ENCODE measurements around the gene DNAJA3.

The DNAJA3 gene

DNA sequence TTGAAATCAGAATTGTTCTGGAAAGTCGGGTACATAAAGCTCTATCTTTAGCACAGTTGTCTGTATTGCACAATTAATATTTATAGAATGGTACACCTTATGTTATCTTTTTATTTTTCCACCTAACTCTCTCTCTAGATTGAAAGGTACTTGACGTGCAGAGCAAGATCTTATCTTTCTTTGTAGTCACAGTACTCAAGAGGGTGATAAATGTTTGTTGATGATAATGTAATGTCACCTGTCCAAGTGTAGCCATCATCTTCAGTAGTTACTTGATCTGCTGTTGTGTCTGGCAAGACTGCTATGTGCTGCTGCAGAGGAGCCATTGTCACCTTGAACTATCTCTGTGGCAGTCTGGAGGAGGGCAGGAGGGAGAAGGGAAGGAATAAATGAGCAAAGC, 55.9 kb downstream of the DNAJA3 start:
- DNase-seq, result no peak

GRCh38 chr16:4481963-4482362, 56.3 kb downstream of the DNAJA3 start:
- DNase-seq, result no peak

GRCh38 chr16:4486126-4486893, 60.6 kb downstream of the DNAJA3 start:
- no peak for DNase-seq

DNA sequence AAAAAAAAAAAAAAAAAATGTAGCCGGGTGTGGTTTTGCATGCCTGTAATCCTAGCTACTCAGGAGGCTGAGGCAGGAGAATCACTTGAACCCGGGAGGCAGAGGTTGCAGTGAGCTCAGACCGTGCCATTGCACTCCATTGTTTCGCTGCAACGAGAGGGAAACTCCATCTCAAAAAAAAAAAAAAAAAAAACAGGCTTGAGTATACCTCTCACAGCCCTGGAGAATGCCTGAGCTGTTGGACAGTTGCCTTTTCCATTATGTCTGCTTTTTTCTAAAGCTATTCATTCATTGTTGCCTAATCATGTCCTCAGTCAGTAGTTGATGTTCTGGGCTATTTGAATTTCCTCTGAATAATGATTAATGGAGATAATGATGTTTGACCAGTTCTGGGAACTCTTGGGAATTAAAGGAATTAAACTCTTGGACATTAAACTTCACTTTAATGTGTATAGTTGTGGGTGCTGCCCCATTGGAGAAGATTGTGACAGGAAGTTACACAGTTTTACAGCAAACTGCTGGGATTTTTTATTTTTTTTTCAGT, 62.4 kb downstream of the DNAJA3 start:
- no peak for DNase-seq

- DNase-seq, result no peak
Observed at GRCh38 chr16:4488499-4488967, 62.9 kb downstream of the DNAJA3 start.

GRCh38 chr16:4489030-4489429, 63.4 kb downstream of the DNAJA3 start:
- DNase-seq, result no peak

- no peak for DNase-seq
Observed at GRCh38 chr16:4491898-4492297, 66.2 kb downstream of the DNAJA3 start.

DNA sequence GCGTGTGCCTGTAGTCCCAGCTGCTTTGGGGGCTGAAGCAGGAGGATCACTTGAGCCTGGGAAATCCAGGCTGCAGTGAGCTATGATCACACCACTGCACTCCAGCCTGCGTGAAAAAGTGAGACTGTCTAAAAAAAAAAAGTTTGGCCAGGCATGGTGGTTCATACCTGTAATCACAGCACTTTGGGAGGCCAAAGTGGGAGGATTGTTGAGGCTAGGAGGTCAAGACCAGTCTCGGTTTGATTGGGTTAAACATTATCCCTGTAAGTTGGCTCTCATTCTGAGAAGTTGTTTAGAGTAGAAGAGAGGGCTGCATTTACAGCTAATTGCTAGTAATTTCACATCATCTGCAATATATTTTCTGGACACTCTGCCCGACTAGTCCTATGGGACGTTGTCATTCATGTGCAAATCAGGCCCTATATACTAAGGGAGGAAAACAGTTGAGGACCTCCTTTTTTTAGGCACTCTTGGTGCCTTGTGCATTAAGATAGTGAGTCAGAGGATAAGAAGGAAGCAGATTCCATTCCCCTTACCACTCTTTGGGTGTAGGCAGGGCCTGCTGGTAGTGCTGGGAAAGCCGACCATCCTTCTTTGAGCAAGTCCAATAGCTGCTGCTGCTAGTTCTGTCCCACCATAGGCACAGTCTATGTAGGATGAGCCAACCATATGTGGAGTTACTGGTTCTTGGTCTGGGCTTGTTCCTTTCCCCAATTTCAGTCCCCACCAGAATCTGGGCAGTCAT, 69.2 kb downstream of the DNAJA3 start:
- no peak for DNase-seq

DNA sequence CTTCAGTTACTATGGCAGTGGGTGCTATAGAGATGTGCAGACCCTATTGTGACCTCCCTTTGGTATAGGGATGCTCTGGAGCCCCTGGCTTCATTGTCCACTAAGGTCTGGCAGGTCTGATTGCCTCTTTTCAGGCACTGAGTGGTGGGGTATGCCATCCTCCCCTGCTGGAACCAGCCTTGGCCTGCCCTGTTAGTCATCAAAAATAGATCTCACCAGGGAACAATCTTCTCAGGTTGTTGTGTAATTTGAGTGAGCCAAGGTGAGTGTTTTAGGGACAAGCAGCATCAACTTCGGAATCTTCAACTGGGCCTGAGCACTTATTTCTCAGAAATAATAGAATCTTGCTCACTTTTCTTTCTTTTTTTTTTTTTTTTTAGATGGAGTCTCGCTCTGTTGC, 70.1 kb downstream of the DNAJA3 start:
- no peak for DNase-seq

- no peak for DNase-seq
Observed at GRCh38 chr16:4496305-4496704, 70.6 kb downstream of the DNAJA3 start.

- DNase-seq, result no peak
Observed at GRCh38 chr16:4498546-4499195, 73.0 kb downstream of the DNAJA3 start.

DNA sequence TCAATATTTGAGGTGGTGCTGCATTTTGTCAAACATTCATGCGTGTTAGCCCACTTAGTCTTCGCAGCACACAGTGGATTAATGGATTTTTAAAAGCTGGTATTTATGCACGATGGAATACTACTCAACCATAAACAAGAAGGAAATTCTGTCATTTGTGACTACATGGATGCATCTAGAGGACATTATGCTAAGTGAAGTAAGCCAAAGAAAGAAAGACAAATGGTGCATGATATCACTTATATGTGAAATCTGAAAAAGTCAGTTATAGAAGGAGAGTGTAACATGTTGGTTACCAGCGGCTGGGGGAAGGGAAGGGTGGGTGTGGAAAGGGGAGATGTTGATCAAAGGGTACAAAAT, 73.5 kb downstream of the DNAJA3 start:
- DNase-seq, result no peak

- no peak for DNase-seq
Observed at GRCh38 chr16:4500272-4500671, 74.6 kb downstream of the DNAJA3 start.

- DNase-seq, result no peak
Observed at GRCh38 chr16:4501071-4501478, 75.4 kb downstream of the DNAJA3 start.

GRCh38 chr16:4505356-4506147, 79.9 kb downstream of the DNAJA3 start:
- DNase-seq, result no peak
